Hepatocyte (in vitro differentiated cells): ENCODE measurements around the gene GPR32.
"Not testable (repeated sequence)": the region's sequence is repeated elsewhere in the genome, so short reads cannot be mapped to it uniquely, and the experiment has no call there.

Experiments
- EZH2 ChIP-seq: fragments of 200-600 bp; sonication (generic); IDR thresholded peaks from 2 replicates; pipeline ENCODE4 v1.6.1; 2016; ENCODE audit warnings: antibody characterized with exemption, mild to moderate bottlenecking, borderline replicate concordance
- EZH2phosphoT487 ChIP-seq: fragments of 200-600 bp; sonication (generic); IDR thresholded peaks from one replicate; pipeline ENCODE4 v1.6.1; 2018; ENCODE audit warnings: antibody characterized with exemption, mild to moderate bottlenecking, low read depth, moderate library complexity; ENCODE audit not compliant: unreplicated experiment, severe bottlenecking
- TF ChIP-seq, protein P1 (sequence below): fragments of 200-600 bp; sonication (generic); IDR thresholded peaks from 2 replicates; pipeline ENCODE4 v1.5.1; 2016; ENCODE audit warnings: antibody characterized with exemption, mild to moderate bottlenecking; ENCODE audit not compliant: poor library complexity

DNA sequence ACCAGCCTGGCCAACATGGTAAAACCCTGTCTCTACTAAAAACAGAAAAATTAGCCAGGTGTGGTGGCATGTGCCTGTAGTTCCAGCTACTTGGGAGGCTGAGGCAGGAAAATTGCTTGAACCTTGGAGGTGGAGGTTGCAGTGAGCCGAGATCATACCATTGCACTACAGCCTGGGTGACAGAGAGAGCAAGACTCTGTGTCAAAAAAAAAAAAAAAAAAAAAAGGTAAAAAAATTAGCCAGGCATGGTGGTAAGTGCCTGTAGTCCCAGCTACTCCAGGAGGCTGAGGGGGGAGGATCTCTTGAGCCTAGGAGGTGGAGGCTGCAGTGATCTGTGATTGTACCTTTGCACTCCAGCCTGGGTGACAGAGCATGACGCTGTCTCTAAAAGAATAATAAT is at the start of gene GPR32:
- TF ChIP-seq, protein P1, sequence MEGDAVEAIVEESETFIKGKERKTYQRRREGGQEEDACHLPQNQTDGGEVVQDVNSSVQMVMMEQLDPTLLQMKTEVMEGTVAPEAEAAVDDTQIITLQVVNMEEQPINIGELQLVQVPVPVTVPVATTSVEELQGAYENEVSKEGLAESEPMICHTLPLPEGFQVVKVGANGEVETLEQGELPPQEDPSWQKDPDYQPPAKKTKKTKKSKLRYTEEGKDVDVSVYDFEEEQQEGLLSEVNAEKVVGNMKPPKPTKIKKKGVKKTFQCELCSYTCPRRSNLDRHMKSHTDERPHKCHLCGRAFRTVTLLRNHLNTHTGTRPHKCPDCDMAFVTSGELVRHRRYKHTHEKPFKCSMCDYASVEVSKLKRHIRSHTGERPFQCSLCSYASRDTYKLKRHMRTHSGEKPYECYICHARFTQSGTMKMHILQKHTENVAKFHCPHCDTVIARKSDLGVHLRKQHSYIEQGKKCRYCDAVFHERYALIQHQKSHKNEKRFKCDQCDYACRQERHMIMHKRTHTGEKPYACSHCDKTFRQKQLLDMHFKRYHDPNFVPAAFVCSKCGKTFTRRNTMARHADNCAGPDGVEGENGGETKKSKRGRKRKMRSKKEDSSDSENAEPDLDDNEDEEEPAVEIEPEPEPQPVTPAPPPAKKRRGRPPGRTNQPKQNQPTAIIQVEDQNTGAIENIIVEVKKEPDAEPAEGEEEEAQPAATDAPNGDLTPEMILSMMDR: not testable (repeated sequence)
- not testable (repeated sequence) for TF ChIP-seq EZH2, EZH2phosphoT487
